Spleen (tissue), 11 donors: Measurements from ENCODE around the gene SEC24D. TPM values are rescaled to one million over a fixed set of nuclear protein-coding genes. Genes with fewer than 3 reads are reported as not detected.
A peak's percentile ranks its signal among the peaks of the same experiment; 100 is the strongest.

Experiments
- DNase-seq: peaks from one replicate; pipeline ENCODE4 v3.0.0-alpha.2; 2020
- H3K27ac ChIP-seq, 8 donors: fragments of 200-600 bp; sonication (generic) in 7 of 8; 1 replicate in 4 of 8; 2 replicates in 4 of 8; pipeline versions ENCODE4 v1.5.0 to v1.8.0; 2016 to 2021; ENCODE audit warnings: inconsistent platforms in 4 of 8, mild to moderate bottlenecking in 4 of 8, moderate library complexity in 1 of 8
- H3K27me3 ChIP-seq, 7 donors: fragments of 200-600 bp; sonication (generic) in 6 of 7; replicated peaks in 1 of 7; 1 replicate in 4 of 7; 2 replicates in 3 of 7; pipeline versions ENCODE4 v1.5.0 to v1.8.0; 2016 to 2021; ENCODE audit warnings: inconsistent platforms in 3 of 7, mild to moderate bottlenecking in 1 of 7
- H3K36me3 ChIP-seq, 6 donors: fragments of 200-600 bp; sonication (generic) in 5 of 6; 1 replicate in 4 of 6; 2 replicates in 2 of 6; pipeline versions ENCODE4 v1.5.0 to v1.8.0; 2016 to 2021; ENCODE audit warnings: inconsistent platforms in 2 of 6
- H3K4me1 ChIP-seq, 6 donors: fragments of 200-600 bp; sonication (generic) in 5 of 6; 1 replicate in 3 of 6; 2 replicates in 3 of 6; pipeline versions ENCODE4 v1.5.0 to v1.8.0; 2016 to 2021; ENCODE audit warnings: inconsistent platforms in 3 of 6
- H3K4me3 ChIP-seq, 8 donors: fragments of 200-600 bp; sonication (generic) in 7 of 8; 1 replicate in 4 of 8; 2 replicates in 4 of 8; pipeline versions ENCODE4 v1.5.0 to v1.8.0; 2016 to 2021; ENCODE audit warnings: inconsistent platforms in 4 of 8, mild to moderate bottlenecking in 4 of 8, moderate library complexity in 2 of 8
- H3K9me3 ChIP-seq, 8 donors: fragments of 200-600 bp; sonication (generic) in 7 of 8; 1 replicate in 4 of 8; 2 replicates in 4 of 8; pipeline versions ENCODE4 v1.5.0 to v1.8.0; 2016 to 2021; ENCODE audit warnings: inconsistent platforms in 4 of 8
- POLR2A ChIP-seq, 3 donors: fragments of 450-650 bp; IDR thresholded peaks; one replicate each; pipeline ENCODE4 v1.5.1; 2017; ENCODE audit warnings: antibody characterized with exemption in 3 of 3, mild to moderate bottlenecking in 1 of 3
- POLR2AphosphoS5 ChIP-seq, 3 donors: sonication (generic); formaldehyde crosslinking; IDR thresholded peaks; one replicate each; pipeline ENCODE4 v1.5.1; 2017; ENCODE audit warnings: antibody characterized with exemption in 3 of 3
- WGBS, 5 donors: extraction: QIAGEN DNeasy Blood & Tissue Kit in 3 of 5; methylation state at CpG; one replicate each; pipeline versions ENCODE4 v1.1.5 to v1.1.7; 2013 to 2018; 5-methylcytosine and 5-hydroxymethylcytosine counted together
- intact Hi-C: fragments of 100-400 bp; cut with DNase I; formaldehyde crosslinking; loops from one replicate; pipeline ENCODE4 v1.15.0; 2023; ENCODE audit warnings: low total_unique reads
- polyA plus RNA-seq, 3 donors: library from polyadenylated mRNA; stranded (reverse); fragments of 200-250 nt; gene quantifications; one replicate each; pipeline ENCODE4 v1.2.1, GENCODE V29; 2013
- total RNA-seq, 7 donors: library from RNA; depleted of rRNA in 3 of 7; stranded (reverse); fragments of >200 nt in 3 of 7; fragmentation: NEBNext Ultra II Directional in 4 of 7; extraction: Animal tissue kit (Norgen Biotek cat#: 25700) in 4 of 7; gene quantifications; one replicate each; pipeline versions ENCODE4 v1.1.0 to v1.2.1, GENCODE V29; 2016 to 2021
- TF ChIP-seq, protein P1 (sequence below), 11 experiments: fragments of 200-600 bp in 7 of 11; fragments of 450-650 bp in 4 of 11; sonication (generic) in 4 of 11; IDR thresholded peaks in 8 of 11; conservative IDR thresholded peaks in 3 of 11; 1 replicate in 7 of 11; 2 replicates in 4 of 11; pipeline versions ENCODE4 v1.4.0 to v1.8.0; 2016 to 2021; ENCODE audit warnings: antibody characterized with exemption in 11 of 11, inconsistent platforms in 4 of 11, mild to moderate bottlenecking in 1 of 11
- donor health status: healthy with polysubstance abuse.
- donor health status: DM: no; HTN: no; CAD: no; lungs with moderate emphysema.
- donor health status: DM: no; HTN: no; CAD: no.
- donor health status: Bipolar disorder and iron deficiency.
- donor health status: healthy.
- donor health status: DM: no; HTN: no; CAD: no.
- donor health status: DM: yes; HTN: yes; CAD: no.

SEC24D gene
- total and polyA plus RNA-seq, 10 donors, result 5.2 to 75.8 (median 55.2) TPM

DNA sequence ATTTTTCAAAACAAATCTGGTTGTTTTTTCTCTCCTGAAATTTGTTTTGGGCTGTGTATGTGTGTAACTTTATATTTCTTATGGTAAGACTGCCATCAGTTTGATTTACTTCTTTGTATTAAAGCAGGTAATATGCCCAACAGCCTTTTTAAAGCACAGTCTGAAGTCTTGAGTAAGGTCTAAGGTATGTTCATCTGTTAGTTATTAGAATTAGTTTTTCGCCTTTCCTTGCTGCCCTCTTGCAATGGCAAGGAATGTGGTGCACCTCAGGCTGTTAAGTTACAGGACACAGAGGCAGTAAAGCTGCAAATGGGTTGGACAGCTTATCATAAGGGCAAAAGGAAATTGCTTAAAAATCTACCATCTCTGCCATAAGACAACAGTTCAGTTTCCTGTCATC lies 79.0 kb downstream of the SEC24D start:
- intact Hi-C loops, result no loop called here
- no peak overlapping the region for H3K4me3 ChIP-seq
- peaks cover 6 to 50% (median 17%) of the 10 kb centered on the region in 6 donors for H3K4me1 ChIP-seq
- TF ChIP-seq POLR2A (IDR thresholded peaks at IDR 0.05), result no peak
- H3K9me3 ChIP-seq, result no peaks in the 10 kb centered on the region
- peak overlapping the region in 7 of 8 donors; percentile 33 to 71 (median 59) for H3K27ac ChIP-seq
- no peak for DNase-seq
- peaks cover 0 to 59% (median 12%) of the 10 kb centered on the region in 6 donors for H3K36me3 ChIP-seq
- H3K27me3 ChIP-seq, result no peaks in the 10 kb centered on the region
- WGBS, 5 donors, result 92 to 98% (median 96%) methylated on average over 1 of the region's 1 CpG

DNA sequence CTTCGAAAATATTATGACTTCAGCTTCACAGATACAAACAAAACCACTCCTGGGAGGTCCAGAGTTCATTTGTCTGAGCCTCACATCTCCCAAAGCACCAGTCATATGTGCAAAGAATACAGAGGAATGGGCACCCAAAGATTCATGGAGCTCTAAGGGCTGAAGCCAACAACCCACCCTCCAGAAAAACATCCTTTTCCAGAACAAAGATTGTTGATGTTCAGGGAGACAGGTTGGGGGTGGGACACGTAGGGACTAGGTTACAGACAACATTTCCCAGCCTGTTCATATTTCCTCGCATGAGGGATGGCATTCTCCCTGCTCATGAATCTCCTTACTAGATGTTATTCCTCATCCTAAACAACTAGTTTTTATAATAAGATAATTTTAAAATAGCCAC lies 79.5 kb downstream of the SEC24D start:
- H3K27ac ChIP-seq, result peak overlapping the region in 7 of 8 donors; percentile 33 to 71 (median 59)
- no peaks in the 10 kb centered on the region for H3K27me3 ChIP-seq
- intact Hi-C loops, result no loop called here
- TF ChIP-seq POLR2A (IDR thresholded peaks at IDR 0.05) (no peak), POLR2AphosphoS5 (IDR thresholded peaks at IDR 0.05) (no peak)
- TF ChIP-seq, protein P1, sequence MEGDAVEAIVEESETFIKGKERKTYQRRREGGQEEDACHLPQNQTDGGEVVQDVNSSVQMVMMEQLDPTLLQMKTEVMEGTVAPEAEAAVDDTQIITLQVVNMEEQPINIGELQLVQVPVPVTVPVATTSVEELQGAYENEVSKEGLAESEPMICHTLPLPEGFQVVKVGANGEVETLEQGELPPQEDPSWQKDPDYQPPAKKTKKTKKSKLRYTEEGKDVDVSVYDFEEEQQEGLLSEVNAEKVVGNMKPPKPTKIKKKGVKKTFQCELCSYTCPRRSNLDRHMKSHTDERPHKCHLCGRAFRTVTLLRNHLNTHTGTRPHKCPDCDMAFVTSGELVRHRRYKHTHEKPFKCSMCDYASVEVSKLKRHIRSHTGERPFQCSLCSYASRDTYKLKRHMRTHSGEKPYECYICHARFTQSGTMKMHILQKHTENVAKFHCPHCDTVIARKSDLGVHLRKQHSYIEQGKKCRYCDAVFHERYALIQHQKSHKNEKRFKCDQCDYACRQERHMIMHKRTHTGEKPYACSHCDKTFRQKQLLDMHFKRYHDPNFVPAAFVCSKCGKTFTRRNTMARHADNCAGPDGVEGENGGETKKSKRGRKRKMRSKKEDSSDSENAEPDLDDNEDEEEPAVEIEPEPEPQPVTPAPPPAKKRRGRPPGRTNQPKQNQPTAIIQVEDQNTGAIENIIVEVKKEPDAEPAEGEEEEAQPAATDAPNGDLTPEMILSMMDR (IDR thresholded peaks at IDR 0.05 in 8 of 11, conservative IDR thresholded peaks at IDR 0.05 in 3 of 11), result no peak
- peaks cover 6 to 46% (median 14%) of the 10 kb centered on the region in 6 donors for H3K4me1 ChIP-seq
- no peak overlapping the region for H3K4me3 ChIP-seq
- DNase-seq, result no peak
- WGBS, 5 donors, result 81 to 96% (median 90%) methylated on average over 3 of the region's 3 CpGs
- no peaks in the 10 kb centered on the region for H3K9me3 ChIP-seq
- H3K36me3 ChIP-seq, result peaks cover 0 to 59% (median 16%) of the 10 kb centered on the region in 6 donors

DNA sequence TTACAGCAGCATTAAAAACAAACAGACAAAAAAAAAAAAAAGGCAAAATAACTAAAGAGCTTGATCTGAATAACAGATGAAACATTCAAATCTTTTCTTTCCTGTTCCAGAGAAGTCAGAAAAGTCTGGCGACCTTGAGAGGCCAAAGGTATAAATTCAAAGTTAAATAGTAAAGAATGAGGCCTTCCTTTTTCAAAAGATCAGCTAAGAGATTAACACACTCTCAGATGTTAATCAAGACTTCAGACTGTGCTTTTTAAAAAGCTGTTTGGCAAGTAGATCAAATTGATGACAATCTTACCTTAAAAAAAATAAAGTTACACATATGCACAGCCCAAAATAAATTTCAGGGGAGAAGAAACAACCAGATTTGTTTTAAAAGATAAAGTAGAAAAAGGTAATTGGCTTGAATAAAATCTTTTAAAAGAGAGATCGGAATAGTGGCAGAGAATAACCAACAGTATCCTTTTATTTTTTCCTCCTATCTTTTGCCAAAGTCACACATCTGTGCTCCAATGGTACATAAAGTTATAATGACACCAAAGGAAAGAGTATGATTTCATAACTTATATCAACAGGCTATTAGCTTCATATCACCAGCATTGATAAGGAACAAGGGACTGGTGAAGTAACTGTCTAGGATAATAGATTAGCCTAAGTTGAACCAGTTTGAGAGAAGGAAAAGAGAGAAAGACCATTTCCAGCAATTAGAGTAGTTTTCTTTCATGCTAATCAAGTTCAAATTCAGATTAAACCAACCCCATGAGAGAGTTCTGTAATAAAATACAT lies 80.3 kb downstream of the SEC24D start:
- H3K27ac ChIP-seq, result peak overlapping the region in 7 of 8 donors; percentile 33 to 71 (median 60)

DNA sequence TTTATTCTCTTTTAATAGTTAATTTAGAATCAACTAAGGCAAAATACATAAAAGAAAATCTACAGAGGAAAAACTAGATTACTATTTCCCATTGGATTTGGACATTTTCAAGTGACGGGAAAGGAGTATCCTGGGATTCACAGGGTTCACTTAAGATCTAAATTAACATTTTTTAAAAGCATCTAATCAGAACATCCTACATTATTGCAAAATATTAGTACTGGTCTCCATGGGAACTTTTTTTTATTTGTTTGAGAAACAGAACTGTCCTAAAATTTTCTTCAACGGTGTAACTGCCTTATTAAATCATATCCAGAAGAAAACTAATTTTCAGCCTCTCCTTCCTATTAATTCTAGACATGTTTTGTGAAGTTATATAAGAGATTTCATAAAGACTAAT lies 81.0 kb downstream of the SEC24D start:
- no peaks in the 10 kb centered on the region for H3K27me3 ChIP-seq
- peaks cover 2 to 30% (median 8%) of the 10 kb centered on the region in 6 donors for H3K4me1 ChIP-seq
- no peak for DNase-seq
- TF ChIP-seq, protein P1 (IDR thresholded peaks at IDR 0.05 in 8 of 11, conservative IDR thresholded peaks at IDR 0.05 in 3 of 11), result no peak
- TF ChIP-seq POLR2A (IDR thresholded peaks at IDR 0.05) (no peak), POLR2AphosphoS5 (IDR thresholded peaks at IDR 0.05) (no peak)
- intact Hi-C loops, result no loop called here
- H3K36me3 ChIP-seq, result peaks cover 0 to 64% (median 24%) of the 10 kb centered on the region in 6 donors
- WGBS, 5 donors, result 75 to 92% (median 81%) methylated on average over 2 of the region's 2 CpGs
- H3K9me3 ChIP-seq, result no peaks in the 10 kb centered on the region
- H3K27ac ChIP-seq, result peak overlapping the region in 7 of 8 donors; percentile 52 to 71 (median 60)
- H3K4me3 ChIP-seq, result no peak overlapping the region

More for the DNA sequence above, 80.3 kb downstream of the SEC24D start:
- Histone ChIP-seq H3K27me3 (no peaks in the 10 kb centered on the region), H3K36me3 (peaks cover 0 to 59% (median 22%) of the 10 kb centered on the region in 6 donors), H3K4me3 (no peak overlapping the region), H3K4me1 (peaks cover 6 to 38% (median 14%) of the 10 kb centered on the region in 6 donors), H3K9me3 (no peaks in the 10 kb centered on the region)
- intact Hi-C loops, result no loop called here
- no peak for TF ChIP-seq POLR2AphosphoS5 (IDR thresholded peaks at IDR 0.05)
- no peak for TF ChIP-seq POLR2A (IDR thresholded peaks at IDR 0.05)
- TF ChIP-seq, protein P1 (IDR thresholded peaks at IDR 0.05 in 8 of 11, conservative IDR thresholded peaks at IDR 0.05 in 3 of 11), result no peak
- no peak for DNase-seq
- 75 to 86% (median 83%) methylated on average over 2 of the region's 2 CpGs for WGBS, 5 donors
